ENCODE measurements around the gene TNIK. TPM values are rescaled to one million over a fixed set of nuclear protein-coding genes. Genes with fewer than 3 reads are reported as not detected.

The TNIK gene
- polyA plus RNA-seq, 1 donor from 2014 or later = 19.3 TPM

DNA sequence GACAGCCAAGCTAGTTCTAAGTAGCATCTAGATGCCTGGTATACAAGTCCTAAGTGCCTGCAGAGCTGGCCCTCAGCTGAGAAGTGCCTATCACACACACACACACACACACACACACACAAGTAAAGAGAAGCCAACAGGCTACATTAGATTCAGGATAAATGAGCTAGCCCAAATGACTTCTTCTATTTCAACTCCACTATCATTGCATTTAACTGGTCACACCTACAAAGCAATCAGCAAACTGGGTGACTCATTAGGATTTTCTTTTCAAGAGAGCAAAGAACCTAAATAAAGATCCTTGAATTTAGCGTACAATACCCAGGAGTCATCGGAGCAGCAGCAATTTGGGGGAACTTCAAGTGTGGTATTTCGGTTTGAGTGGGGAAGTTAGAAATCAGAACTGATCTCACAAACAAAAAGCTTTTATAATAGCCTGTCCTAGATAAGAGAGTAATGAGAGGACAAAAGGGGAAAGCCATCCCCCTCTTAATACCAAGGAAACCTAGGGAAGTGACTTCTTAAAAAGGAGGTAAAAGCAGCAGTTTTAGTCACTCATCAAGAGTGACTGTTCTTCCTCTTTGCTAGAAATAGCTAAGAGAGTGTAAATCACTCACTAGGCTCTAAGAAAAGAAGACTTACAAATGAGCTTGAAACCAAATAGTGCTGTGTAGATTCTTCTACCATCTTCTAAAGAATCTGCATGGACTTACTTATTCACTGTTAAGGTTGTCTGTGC, 112.7 kb downstream of the TNIK start:
- H3K79me2 ChIP-seq (replicated peaks; ENCODE audit: insufficient read depth, low read length) = no peaks in the 10 kb centered on the region
- no peaks in the 10 kb centered on the region for H3K9me3 ChIP-seq (ENCODE audit: low read length)
- no peaks in the 10 kb centered on the region for H3K36me3 ChIP-seq (ENCODE audit: insufficient read depth, low read length)
- no peaks in the 10 kb centered on the region for H4K20me1 ChIP-seq (ENCODE audit: insufficient read depth)
- H3F3A ChIP-seq (ENCODE audit: insufficient read depth, low read length, poor library complexity, severe bottlenecking) = no peaks in the 10 kb centered on the region
- H3K27ac ChIP-seq (ENCODE audit: low read length) = no peak overlapping the region
- H3K27me3 ChIP-seq (ENCODE audit: insufficient read depth, low read depth, low read length) = no peaks in the 10 kb centered on the region
- no peak overlapping the region for H3K9ac ChIP-seq (ENCODE audit: low read length)
- no peak for TF ChIP-seq EP300 (conservative IDR thresholded peaks at IDR 0.05; ENCODE audit: poor library complexity, severe bottlenecking)
- TF ChIP-seq, protein P1, sequence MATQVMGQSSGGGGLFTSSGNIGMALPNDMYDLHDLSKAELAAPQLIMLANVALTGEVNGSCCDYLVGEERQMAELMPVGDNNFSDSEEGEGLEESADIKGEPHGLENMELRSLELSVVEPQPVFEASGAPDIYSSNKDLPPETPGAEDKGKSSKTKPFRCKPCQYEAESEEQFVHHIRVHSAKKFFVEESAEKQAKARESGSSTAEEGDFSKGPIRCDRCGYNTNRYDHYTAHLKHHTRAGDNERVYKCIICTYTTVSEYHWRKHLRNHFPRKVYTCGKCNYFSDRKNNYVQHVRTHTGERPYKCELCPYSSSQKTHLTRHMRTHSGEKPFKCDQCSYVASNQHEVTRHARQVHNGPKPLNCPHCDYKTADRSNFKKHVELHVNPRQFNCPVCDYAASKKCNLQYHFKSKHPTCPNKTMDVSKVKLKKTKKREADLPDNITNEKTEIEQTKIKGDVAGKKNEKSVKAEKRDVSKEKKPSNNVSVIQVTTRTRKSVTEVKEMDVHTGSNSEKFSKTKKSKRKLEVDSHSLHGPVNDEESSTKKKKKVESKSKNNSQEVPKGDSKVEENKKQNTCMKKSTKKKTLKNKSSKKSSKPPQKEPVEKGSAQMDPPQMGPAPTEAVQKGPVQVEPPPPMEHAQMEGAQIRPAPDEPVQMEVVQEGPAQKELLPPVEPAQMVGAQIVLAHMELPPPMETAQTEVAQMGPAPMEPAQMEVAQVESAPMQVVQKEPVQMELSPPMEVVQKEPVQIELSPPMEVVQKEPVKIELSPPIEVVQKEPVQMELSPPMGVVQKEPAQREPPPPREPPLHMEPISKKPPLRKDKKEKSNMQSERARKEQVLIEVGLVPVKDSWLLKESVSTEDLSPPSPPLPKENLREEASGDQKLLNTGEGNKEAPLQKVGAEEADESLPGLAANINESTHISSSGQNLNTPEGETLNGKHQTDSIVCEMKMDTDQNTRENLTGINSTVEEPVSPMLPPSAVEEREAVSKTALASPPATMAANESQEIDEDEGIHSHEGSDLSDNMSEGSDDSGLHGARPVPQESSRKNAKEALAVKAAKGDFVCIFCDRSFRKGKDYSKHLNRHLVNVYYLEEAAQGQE (IDR thresholded peaks at IDR 0.05; ENCODE audit: borderline replicate concordance) = no peak
- no peak for TF ChIP-seq EZH2 (IDR thresholded peaks at IDR 0.05; ENCODE audit: borderline replicate concordance, insufficient read depth, low read length, poor library complexity, severe bottlenecking)
- TF ChIP-seq RAD21 (conservative IDR thresholded peaks at IDR 0.05) = no peak
- no peak for TF ChIP-seq SMC3 (conservative IDR thresholded peaks at IDR 0.05; ENCODE audit: poor library complexity)
- TF ChIP-seq, protein P2, sequence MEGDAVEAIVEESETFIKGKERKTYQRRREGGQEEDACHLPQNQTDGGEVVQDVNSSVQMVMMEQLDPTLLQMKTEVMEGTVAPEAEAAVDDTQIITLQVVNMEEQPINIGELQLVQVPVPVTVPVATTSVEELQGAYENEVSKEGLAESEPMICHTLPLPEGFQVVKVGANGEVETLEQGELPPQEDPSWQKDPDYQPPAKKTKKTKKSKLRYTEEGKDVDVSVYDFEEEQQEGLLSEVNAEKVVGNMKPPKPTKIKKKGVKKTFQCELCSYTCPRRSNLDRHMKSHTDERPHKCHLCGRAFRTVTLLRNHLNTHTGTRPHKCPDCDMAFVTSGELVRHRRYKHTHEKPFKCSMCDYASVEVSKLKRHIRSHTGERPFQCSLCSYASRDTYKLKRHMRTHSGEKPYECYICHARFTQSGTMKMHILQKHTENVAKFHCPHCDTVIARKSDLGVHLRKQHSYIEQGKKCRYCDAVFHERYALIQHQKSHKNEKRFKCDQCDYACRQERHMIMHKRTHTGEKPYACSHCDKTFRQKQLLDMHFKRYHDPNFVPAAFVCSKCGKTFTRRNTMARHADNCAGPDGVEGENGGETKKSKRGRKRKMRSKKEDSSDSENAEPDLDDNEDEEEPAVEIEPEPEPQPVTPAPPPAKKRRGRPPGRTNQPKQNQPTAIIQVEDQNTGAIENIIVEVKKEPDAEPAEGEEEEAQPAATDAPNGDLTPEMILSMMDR (IDR thresholded peaks at IDR 0.05; ENCODE audit: poor library complexity, severe bottlenecking) = no peak
- no peak overlapping the region for H2AFZ ChIP-seq (ENCODE audit: low read depth, low read length)
- no peaks in the 10 kb centered on the region for H3K9me2 ChIP-seq (ENCODE audit: insufficient read depth, low read length)
- no peak overlapping the region for H3K4me3 ChIP-seq (ENCODE audit: low read length)
- H3K4me2 ChIP-seq (ENCODE audit: low read length) = no peak overlapping the region

DNA sequence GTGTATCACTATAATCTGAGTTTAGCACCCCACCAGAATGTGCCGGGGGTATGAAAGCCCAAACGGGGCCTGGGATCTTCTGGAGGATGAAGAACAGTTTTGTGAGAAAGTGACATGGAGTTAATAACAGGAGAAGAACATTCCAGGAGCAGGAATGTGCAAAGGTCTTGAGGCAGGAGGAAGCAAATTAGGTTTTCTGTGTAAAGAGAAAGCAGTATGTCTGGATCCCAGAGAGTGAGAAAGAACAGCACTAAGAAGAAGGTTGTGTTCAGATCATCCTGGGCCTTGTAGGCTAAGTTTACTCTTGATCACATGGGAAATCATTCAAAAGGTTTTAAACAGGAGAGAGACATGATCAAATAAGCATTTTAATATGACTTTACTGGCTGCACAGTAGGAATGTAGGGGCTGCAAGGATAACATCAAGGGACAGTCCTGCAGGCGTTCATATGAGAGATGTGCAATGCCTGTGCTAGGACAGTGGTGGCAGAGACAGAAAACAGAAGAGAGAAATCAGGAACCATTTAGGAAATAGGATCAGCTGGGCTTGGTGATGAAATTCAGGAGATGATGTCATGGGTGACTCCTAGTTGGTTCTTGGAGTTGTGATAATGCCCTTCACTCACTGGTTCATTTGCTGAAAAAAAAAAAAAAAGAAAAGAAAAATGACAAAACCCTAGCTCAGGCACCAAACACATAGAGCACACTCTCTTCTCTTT, 113.5 kb downstream of the TNIK start:
- no peaks in the 10 kb centered on the region for H4K20me1 ChIP-seq (ENCODE audit: insufficient read depth)
- no peaks in the 10 kb centered on the region for H3K9me3 ChIP-seq (ENCODE audit: low read length)
- H3K4me3 ChIP-seq (ENCODE audit: low read length) = no peak overlapping the region
- TF ChIP-seq TAF1 (IDR thresholded peaks at IDR 0.05; ENCODE audit: low read depth) = no peak
- no peak for TF ChIP-seq SMC3 (conservative IDR thresholded peaks at IDR 0.05; ENCODE audit: poor library complexity)
- TF ChIP-seq, protein P1 (IDR thresholded peaks at IDR 0.05; ENCODE audit: borderline replicate concordance) = no peak
- TF ChIP-seq, protein P2 (IDR thresholded peaks at IDR 0.05; ENCODE audit: poor library complexity, severe bottlenecking) = no peak
- TF ChIP-seq POLR2AphosphoS5 (IDR thresholded peaks at IDR 0.05) = no peak
- TF ChIP-seq EP300 (conservative IDR thresholded peaks at IDR 0.05; ENCODE audit: poor library complexity, severe bottlenecking) = no peak
- TF ChIP-seq EZH2 (IDR thresholded peaks at IDR 0.05; ENCODE audit: borderline replicate concordance, insufficient read depth, low read length, poor library complexity, severe bottlenecking) = no peak
- TF ChIP-seq RAD21 (conservative IDR thresholded peaks at IDR 0.05) = no peak
- TF ChIP-seq MXI1 (conservative IDR thresholded peaks at IDR 0.05; ENCODE audit: poor library complexity, severe bottlenecking) = no peak
- no peaks in the 10 kb centered on the region for H3K9me2 ChIP-seq (ENCODE audit: insufficient read depth, low read length)
- H2AFZ ChIP-seq (ENCODE audit: low read depth, low read length) = no peak overlapping the region
- no peaks in the 10 kb centered on the region for H3K36me3 ChIP-seq (ENCODE audit: insufficient read depth, low read length)
- no peaks in the 10 kb centered on the region for H3K27me3 ChIP-seq (ENCODE audit: insufficient read depth, low read depth, low read length)
- H3K4me2 ChIP-seq (ENCODE audit: low read length) = no peak overlapping the region
- H3K9ac ChIP-seq (ENCODE audit: low read length) = no peak overlapping the region
- no peaks in the 10 kb centered on the region for H3F3A ChIP-seq (ENCODE audit: insufficient read depth, low read length, poor library complexity, severe bottlenecking)
- H3K79me2 ChIP-seq (replicated peaks; ENCODE audit: insufficient read depth, low read length) = no peaks in the 10 kb centered on the region
- H3K27ac ChIP-seq (ENCODE audit: low read length) = no peak overlapping the region
